ENCODE results near the gene NSUN6. TPM values are rescaled to one million over a fixed set of nuclear protein-coding genes. Genes with fewer than 3 reads are reported as not detected.

NSUN6 gene
- total RNA-seq, 4 donors from 2014 or later, result 7.5 to 14.1 (median 11.7) TPM

DNA sequence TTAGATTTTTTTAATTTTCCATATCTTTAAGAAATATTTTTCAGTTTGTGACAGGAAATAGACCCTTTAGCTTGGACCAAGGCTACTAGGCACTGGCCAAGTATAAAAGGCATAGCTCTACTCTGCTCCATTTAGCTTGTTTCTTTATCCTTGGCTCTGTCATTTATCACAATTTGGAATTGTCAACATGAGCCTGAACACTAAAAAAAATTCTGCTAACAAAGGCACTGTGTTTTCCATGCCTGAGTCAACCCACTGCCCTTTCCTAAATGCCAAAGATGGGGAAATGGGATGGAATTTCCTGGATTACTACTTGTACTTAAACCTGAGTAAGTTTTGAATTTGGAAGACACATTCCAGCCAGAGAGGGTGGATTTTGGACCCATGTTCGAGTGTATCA lies 128.4 kb downstream of the NSUN6 start:
- TF ChIP-seq, protein P1, sequence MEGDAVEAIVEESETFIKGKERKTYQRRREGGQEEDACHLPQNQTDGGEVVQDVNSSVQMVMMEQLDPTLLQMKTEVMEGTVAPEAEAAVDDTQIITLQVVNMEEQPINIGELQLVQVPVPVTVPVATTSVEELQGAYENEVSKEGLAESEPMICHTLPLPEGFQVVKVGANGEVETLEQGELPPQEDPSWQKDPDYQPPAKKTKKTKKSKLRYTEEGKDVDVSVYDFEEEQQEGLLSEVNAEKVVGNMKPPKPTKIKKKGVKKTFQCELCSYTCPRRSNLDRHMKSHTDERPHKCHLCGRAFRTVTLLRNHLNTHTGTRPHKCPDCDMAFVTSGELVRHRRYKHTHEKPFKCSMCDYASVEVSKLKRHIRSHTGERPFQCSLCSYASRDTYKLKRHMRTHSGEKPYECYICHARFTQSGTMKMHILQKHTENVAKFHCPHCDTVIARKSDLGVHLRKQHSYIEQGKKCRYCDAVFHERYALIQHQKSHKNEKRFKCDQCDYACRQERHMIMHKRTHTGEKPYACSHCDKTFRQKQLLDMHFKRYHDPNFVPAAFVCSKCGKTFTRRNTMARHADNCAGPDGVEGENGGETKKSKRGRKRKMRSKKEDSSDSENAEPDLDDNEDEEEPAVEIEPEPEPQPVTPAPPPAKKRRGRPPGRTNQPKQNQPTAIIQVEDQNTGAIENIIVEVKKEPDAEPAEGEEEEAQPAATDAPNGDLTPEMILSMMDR (IDR thresholded peaks at IDR 0.05; ENCODE audit: low read depth), result no peak

- TF ChIP-seq, protein P1 (IDR thresholded peaks at IDR 0.05; ENCODE audit: low read depth), result no peak
These were observed 134.5 kb downstream of the NSUN6 start for GRCh38 chr10:18516851-18517250.

DNA sequence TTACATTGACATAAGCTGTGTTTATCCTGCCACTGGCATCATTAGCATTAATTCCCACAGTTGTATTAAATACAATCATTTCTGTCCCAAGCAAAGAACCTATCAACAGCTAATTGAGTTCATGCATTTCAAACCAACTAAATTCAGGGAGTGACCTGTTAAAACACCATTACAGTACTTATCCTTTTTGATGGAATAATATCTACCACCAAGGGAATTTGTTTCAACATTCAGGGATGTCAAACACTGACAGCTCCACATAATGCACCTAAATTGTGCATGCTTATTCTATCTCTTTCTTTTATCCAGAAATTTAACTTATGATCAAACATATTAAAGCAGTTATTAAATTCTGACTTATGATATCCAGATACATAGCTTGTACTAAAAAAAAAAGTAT lies 136.8 kb downstream of the NSUN6 start:
- TF ChIP-seq, protein P1 (IDR thresholded peaks at IDR 0.05; ENCODE audit: low read depth), result no peak

DNA sequence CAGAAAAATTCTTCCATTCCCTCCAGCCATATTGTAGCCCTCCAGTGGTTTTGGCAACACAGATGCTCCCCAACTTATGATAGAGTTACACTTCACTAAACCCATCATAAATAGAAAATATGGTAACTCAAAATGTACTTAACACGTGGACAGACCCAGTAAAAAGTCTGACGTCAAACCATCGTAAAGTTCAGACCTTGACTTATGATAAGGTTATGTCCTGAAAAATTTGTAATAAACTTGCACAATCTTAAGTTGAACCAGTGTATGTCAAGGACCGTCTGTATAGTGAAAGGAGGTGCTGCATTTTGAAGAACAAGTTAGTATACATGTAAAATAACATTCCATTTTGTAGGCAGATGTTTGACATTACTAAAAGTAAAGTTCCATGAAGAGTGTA lies 142.8 kb downstream of the NSUN6 start:
- TF ChIP-seq, protein P1 (IDR thresholded peaks at IDR 0.05; ENCODE audit: low read depth), result no peak

DNA sequence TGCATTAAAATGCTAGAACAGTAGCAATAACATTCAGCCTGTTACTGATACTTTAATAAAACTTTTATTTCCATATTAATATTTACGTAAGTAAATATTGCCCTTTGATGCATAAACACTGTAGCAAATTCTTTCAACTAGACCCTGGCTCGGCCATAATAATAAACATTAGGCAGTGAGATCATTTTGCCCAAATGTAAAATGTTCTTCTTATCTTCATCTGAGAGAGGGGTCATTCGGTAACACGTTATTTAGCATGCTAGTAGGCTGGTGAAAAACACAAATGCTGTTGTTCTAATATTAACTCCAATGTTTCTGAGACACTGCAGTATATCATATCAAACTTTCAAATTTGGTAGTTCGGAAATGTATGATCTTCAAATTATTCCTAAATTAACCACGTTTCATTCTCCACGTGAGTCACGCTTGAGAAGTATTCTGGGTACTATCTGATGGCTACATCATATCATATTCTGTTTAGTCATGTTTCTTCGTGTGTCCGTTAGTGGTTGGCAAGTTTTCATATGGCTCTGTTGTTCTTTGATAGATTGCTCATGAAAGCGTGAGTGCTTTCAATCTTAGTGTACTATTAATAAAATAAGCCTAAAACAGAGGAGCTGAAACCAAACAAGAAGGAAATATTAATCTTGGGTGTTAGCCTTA lies 145.8 kb downstream of the NSUN6 start:
- TF ChIP-seq, protein P1 (IDR thresholded peaks at IDR 0.05; ENCODE audit: low read depth), result no peak

- TF ChIP-seq, protein P1 (IDR thresholded peaks at IDR 0.05; ENCODE audit: low read depth), result no peak
These were observed 147.2 kb downstream of the NSUN6 start for GRCh38 chr10:18504161-18504560.

DNA sequence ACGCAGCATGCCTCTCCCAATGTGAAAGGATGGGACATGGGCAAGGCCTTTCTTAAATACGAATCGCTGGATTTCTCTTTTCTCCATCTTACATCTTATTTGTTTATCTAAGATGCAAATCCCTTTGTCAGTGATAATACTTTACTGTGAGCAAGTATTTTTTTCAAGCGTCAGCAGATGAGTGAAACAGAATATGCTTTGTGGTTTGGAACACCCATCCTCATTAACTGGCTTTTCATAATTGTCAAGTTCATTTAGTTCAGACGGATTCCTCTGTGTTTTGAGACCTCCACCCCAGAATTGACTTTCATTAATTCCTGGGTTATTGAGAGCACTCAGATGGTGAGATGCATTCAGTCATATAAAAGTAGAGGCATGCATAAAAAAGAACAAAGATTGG lies 149.8 kb downstream of the NSUN6 start:
- TF ChIP-seq, protein P1 (IDR thresholded peaks at IDR 0.05; ENCODE audit: low read depth), result no peak

All from subcutaneous adipose tissue (tissue), 4 donors.